ENCODE results near the gene KLHL40. TPM values are rescaled to one million over a fixed set of nuclear protein-coding genes. Genes with fewer than 3 reads are reported as not detected.

Gene KLHL40
- total and polyA plus RNA-seq, 2 donors (not counting 1 experiment from before 2014, with no cell fraction given), result not detected

DNA sequence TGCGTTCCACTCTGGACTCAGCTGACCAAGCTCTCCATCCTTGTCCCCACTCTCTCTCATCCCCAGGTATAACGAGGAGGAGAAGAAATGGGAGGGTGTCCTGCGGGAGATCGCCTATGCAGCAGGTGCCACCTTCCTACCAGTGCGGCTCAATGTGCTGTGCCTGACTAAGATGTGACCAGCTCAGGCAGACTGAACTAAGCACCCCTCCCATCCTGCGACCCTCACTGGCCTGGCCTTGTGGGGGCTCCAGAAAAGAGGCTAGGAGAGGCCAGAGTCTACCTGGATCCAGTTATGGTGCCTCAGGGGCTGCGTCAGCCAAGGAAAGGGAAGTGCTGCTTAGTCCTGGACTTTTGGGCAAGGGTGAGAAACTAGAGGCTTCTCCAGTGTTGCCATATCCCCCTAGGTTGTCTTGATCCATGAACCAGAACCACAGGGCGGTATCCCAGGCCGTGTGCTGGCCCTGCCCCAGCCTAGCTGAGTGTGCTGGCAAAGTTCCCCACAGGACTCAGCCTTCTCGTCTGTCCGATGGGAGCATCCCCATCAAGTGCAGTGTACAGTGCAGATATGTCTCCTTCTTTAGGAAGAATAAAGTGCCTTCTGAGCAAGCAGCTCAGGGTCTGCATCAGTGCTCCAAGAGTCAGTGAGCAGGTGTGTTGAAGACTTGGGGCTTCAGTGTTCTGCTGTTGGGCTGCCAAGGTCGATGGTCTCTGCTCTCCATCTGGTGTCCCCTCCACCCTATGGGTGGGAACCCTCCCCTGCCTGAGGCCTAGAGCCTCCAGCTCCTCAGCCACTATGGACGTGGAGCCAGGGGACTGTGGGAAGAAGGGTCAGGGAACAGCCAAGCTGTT is 6.7 kb downstream of the KLHL40 start:
- Histone ChIP-seq H2AFZ (ENCODE audit: low read length) (no peak overlapping the region), H3K9me3 (ENCODE audit: control insufficient read depth, insufficient read depth, low read depth, low read length) (no peaks in the 10 kb centered on the region), H3K4me1 (ENCODE audit: control insufficient read depth, extremely low read depth, insufficient read depth, low read length) (no peaks in the 10 kb centered on the region), H3K9ac (ENCODE audit: insufficient read depth, low read length) (no peak overlapping the region), H3K4me3 (replicated peaks in 1 of 4; ENCODE audit: control extremely low read depth in 1 of 4, insufficient read depth in 1 of 4, low read depth in 3 of 4, low read length in 4 of 4) (no peak overlapping the region), H3K36me3 (ENCODE audit: control insufficient read depth, insufficient read depth, low read length) (no peaks in the 10 kb centered on the region), H4K20me1 (ENCODE audit: control insufficient read depth, extremely low read depth, insufficient read depth, low read length) (no peaks in the 10 kb centered on the region), H3K4me2 (ENCODE audit: extremely low read depth, insufficient read depth, low read length) (no peak overlapping the region), H3K27me3 (ENCODE audit: control insufficient read depth, insufficient read depth, low read length) (peaks cover 16% of the 10 kb centered on the region), H3K79me2 (ENCODE audit: control insufficient read depth, insufficient read depth, low read length) (no peaks in the 10 kb centered on the region), H3K27ac (ENCODE audit: insufficient read depth, low read length) (no peak overlapping the region)
- no peak for TF ChIP-seq EZH2 (IDR thresholded peaks at IDR 0.05; ENCODE audit: low read length, missing control alignments)
- TF ChIP-seq, protein P1, sequence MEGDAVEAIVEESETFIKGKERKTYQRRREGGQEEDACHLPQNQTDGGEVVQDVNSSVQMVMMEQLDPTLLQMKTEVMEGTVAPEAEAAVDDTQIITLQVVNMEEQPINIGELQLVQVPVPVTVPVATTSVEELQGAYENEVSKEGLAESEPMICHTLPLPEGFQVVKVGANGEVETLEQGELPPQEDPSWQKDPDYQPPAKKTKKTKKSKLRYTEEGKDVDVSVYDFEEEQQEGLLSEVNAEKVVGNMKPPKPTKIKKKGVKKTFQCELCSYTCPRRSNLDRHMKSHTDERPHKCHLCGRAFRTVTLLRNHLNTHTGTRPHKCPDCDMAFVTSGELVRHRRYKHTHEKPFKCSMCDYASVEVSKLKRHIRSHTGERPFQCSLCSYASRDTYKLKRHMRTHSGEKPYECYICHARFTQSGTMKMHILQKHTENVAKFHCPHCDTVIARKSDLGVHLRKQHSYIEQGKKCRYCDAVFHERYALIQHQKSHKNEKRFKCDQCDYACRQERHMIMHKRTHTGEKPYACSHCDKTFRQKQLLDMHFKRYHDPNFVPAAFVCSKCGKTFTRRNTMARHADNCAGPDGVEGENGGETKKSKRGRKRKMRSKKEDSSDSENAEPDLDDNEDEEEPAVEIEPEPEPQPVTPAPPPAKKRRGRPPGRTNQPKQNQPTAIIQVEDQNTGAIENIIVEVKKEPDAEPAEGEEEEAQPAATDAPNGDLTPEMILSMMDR (conservative IDR thresholded peaks at IDR 0.05 in 1 of 2, IDR thresholded peaks at IDR 0.05 in 1 of 2; ENCODE audit: low read depth in 1 of 2, low read length in 2 of 2), result no peak
- DNase-seq (ENCODE audit: low read depth in 2 of 2), result no peak

GRCh38 chr3:42692667-42693529 is 7.6 kb downstream of the KLHL40 start:
- no peak overlapping the region for H2AFZ ChIP-seq (ENCODE audit: low read length)
- peaks cover 16% of the 10 kb centered on the region for H3K27me3 ChIP-seq (ENCODE audit: control insufficient read depth, insufficient read depth, low read length)
- no peak overlapping the region for H3K9ac ChIP-seq (ENCODE audit: insufficient read depth, low read length)
- no peaks in the 10 kb centered on the region for H3K79me2 ChIP-seq (ENCODE audit: control insufficient read depth, insufficient read depth, low read length)
- no peaks in the 10 kb centered on the region for H3K4me1 ChIP-seq (ENCODE audit: control insufficient read depth, extremely low read depth, insufficient read depth, low read length)
- no peaks in the 10 kb centered on the region for H3K9me3 ChIP-seq (ENCODE audit: control insufficient read depth, insufficient read depth, low read depth, low read length)
- TF ChIP-seq, protein P1 (conservative IDR thresholded peaks at IDR 0.05 in 1 of 2, IDR thresholded peaks at IDR 0.05 in 1 of 2; ENCODE audit: low read depth in 1 of 2, low read length in 2 of 2), result no peak
- TF ChIP-seq EZH2 (IDR thresholded peaks at IDR 0.05; ENCODE audit: low read length, missing control alignments), result no peak
- no peak overlapping the region for H3K27ac ChIP-seq (ENCODE audit: insufficient read depth, low read length)
- no peak for DNase-seq (ENCODE audit: low read depth in 2 of 2)
- no peak overlapping the region for H3K4me2 ChIP-seq (ENCODE audit: extremely low read depth, insufficient read depth, low read length)
- H3K4me3 ChIP-seq (replicated peaks in 1 of 4; ENCODE audit: control extremely low read depth in 1 of 4, insufficient read depth in 1 of 4, low read depth in 3 of 4, low read length in 4 of 4), result no peak overlapping the region
- no peaks in the 10 kb centered on the region for H3K36me3 ChIP-seq (ENCODE audit: control insufficient read depth, insufficient read depth, low read length)
- H4K20me1 ChIP-seq (ENCODE audit: control insufficient read depth, extremely low read depth, insufficient read depth, low read length), result no peaks in the 10 kb centered on the region

GRCh38 chr3:42693530-42693930 is 8.2 kb downstream of the KLHL40 start:
- Histone ChIP-seq H4K20me1 (ENCODE audit: control insufficient read depth, extremely low read depth, insufficient read depth, low read length) (no peaks in the 10 kb centered on the region), H3K4me1 (ENCODE audit: control insufficient read depth, extremely low read depth, insufficient read depth, low read length) (no peaks in the 10 kb centered on the region), H3K27ac (ENCODE audit: insufficient read depth, low read length) (no peak overlapping the region), H3K79me2 (ENCODE audit: control insufficient read depth, insufficient read depth, low read length) (no peaks in the 10 kb centered on the region), H3K4me3 (replicated peaks in 1 of 4; ENCODE audit: control extremely low read depth in 1 of 4, insufficient read depth in 1 of 4, low read depth in 3 of 4, low read length in 4 of 4) (no peak overlapping the region), H3K9ac (ENCODE audit: insufficient read depth, low read length) (no peak overlapping the region), H2AFZ (ENCODE audit: low read length) (no peak overlapping the region), H3K27me3 (ENCODE audit: control insufficient read depth, insufficient read depth, low read length) (peaks cover 16% of the 10 kb centered on the region), H3K4me2 (ENCODE audit: extremely low read depth, insufficient read depth, low read length) (no peak overlapping the region), H3K36me3 (ENCODE audit: control insufficient read depth, insufficient read depth, low read length) (no peaks in the 10 kb centered on the region), H3K9me3 (ENCODE audit: control insufficient read depth, insufficient read depth, low read depth, low read length) (no peaks in the 10 kb centered on the region)
- DNase-seq (ENCODE audit: low read depth in 2 of 2), result no peak
- TF ChIP-seq EZH2 (IDR thresholded peaks at IDR 0.05; ENCODE audit: low read length, missing control alignments), result no peak
- TF ChIP-seq, protein P1 (conservative IDR thresholded peaks at IDR 0.05 in 1 of 2, IDR thresholded peaks at IDR 0.05 in 1 of 2; ENCODE audit: low read depth in 1 of 2, low read length in 2 of 2), result no peak

Measured in fibroblast of lung (primary cell).